ENCODE results near the gene AKT1S1.

- TF ChIP-seq TAF1 (IDR thresholded peaks at IDR 0.05; ENCODE audit: borderline replicate concordance, insufficient read depth, low read length) = no peak
- no peak for TF ChIP-seq POLR2AphosphoS5 (IDR thresholded peaks at IDR 0.05; ENCODE audit: low read depth, low read length)
- TF ChIP-seq REST (IDR thresholded peaks at IDR 0.05; ENCODE audit: insufficient read depth in 1 of 2, low read depth in 2 of 2, low read length in 2 of 2) = no peak
- no peak for TF ChIP-seq SIN3A (IDR thresholded peaks at IDR 0.05; ENCODE audit: borderline replicate concordance, insufficient read depth, low read length)
Measured at GRCh38 chr19:49892716-49893115, 15.6 kb upstream of the AKT1S1 start.

All from PFSK-1 (cell line).